ENCODE results near the gene ARFGAP1. TPM values are rescaled to one million over a fixed set of nuclear protein-coding genes. Genes with fewer than 3 reads are reported as not detected.

Gene ARFGAP1
- total and polyA plus RNA-seq, 2 donors (not counting 3 experiments of a cell fraction or from before 2014, with no cell fraction given), result 93.7 to 126 TPM

GRCh38 chr20:63293871-63294535 is 21.4 kb downstream of the ARFGAP1 start:
- H3K4me2 ChIP-seq (ENCODE audit: insufficient read depth, low read length), result no peak overlapping the region
- no peak for TF ChIP-seq MAX (IDR thresholded peaks at IDR 0.05; ENCODE audit: insufficient read depth, insufficient read length)
- no peak for TF ChIP-seq EZH2 (IDR thresholded peaks at IDR 0.05; ENCODE audit: borderline replicate concordance, low read depth, low read length, severe bottlenecking)
- no peak for TF ChIP-seq POLR2AphosphoS5 (IDR thresholded peaks at IDR 0.05; ENCODE audit: insufficient read depth, low read depth, low read length)
- no peak for TF ChIP-seq MYC (IDR thresholded peaks at IDR 0.05; ENCODE audit: low read depth, low read length)
- no peak for TF ChIP-seq CTCF (IDR thresholded peaks at IDR 0.05; ENCODE audit: extremely low read depth in 1 of 2, insufficient read depth in 1 of 2, low read depth in 1 of 2, low read length in 2 of 2)
- no peak for TF ChIP-seq JUN (IDR thresholded peaks at IDR 0.05; ENCODE audit: borderline replicate concordance, insufficient read depth, insufficient read length, low read depth)
- H4K20me1 ChIP-seq (replicated peaks; ENCODE audit: control insufficient read depth, extremely low read depth, insufficient read depth, low read length), result no peaks in the 10 kb centered on the region
- dilution Hi-C loops (cut with MboI; ENCODE audit: extremely low pct_ligation_motif_present, low sequenced_read_pairs), result no loop called here
- H3K27ac ChIP-seq (ENCODE audit: insufficient read depth, low read depth, low read length), result no peak overlapping the region
- no peak overlapping the region for H2AFZ ChIP-seq (ENCODE audit: low read depth, low read length)
- CTCF ChIA-PET, result interaction anchor here (1.5 to 7.8 kb wide), 3 partner anchors 16 to 87 kb away, joined by 4 to 45 read pairs (median 7); no protein-coding TSS in a partner anchor
- FAIRE-seq (no peak), DNase-seq (ENCODE audit: low read depth, low spot score) (no peak)
- POLR2A ChIA-PET, result no interaction called here
- no TSS peak for BruUV-seq (replicated peaks)
- no peaks in the 10 kb centered on the region for H3K4me1 ChIP-seq (ENCODE audit: control insufficient read depth, extremely low read depth, insufficient read depth, low read length)
- H3K4me3 ChIP-seq (replicated peaks in 1 of 3; ENCODE audit: insufficient read depth in 1 of 3, low read depth in 1 of 3, low read length in 3 of 3), result no peak overlapping the region
- no peaks in the 10 kb centered on the region for H3K79me2 ChIP-seq (ENCODE audit: control insufficient read depth, insufficient read depth, low read length)
- peaks cover 8 to 12% of the 10 kb centered on the region in 2 experiments for H3K27me3 ChIP-seq (ENCODE audit: control insufficient read depth in 2 of 2, insufficient read depth in 2 of 2, low read length in 2 of 2)
- no peaks in the 10 kb centered on the region for H3K36me3 ChIP-seq (ENCODE audit: control insufficient read depth in 2 of 2, extremely low read depth in 1 of 2, insufficient read depth in 2 of 2, low read length in 2 of 2)
- intact Hi-C loops (cut with micrococcal nuclease), result loop anchor here (5.0 kb wide), 1 partner anchor 72 kb away; no protein-coding TSS in a partner anchor
- no peak overlapping the region for H3K9ac ChIP-seq (replicated peaks; ENCODE audit: extremely low read depth, insufficient read depth, low read length)
- H3K9me1 ChIP-seq (replicated peaks; ENCODE audit: control insufficient read depth, extremely low read depth, insufficient read depth, low read length), result no peaks in the 10 kb centered on the region
- H3K9me3 ChIP-seq (replicated peaks; ENCODE audit: control insufficient read depth, insufficient read depth, low read length), result no peaks in the 10 kb centered on the region
